ENCODE data around the gene PPP1R16B.

GRCh38 chr20:38873050-38873581 is 67.6 kb downstream of the PPP1R16B start:
- TF ChIP-seq POLR2AphosphoS5 (IDR thresholded peaks at IDR 0.05; ENCODE audit: low read depth, low read length) (no peak), REST (IDR thresholded peaks at IDR 0.05; ENCODE audit: insufficient read depth in 1 of 2, low read depth in 2 of 2, low read length in 2 of 2) (no peak)
